GM12892 (cell line): ENCODE measurements around the gene EFCAB12.

ENCODE experiments used
- POLR2A ChIP-seq: IDR thresholded peaks from 2 replicates; pipeline ENCODE4 v1.6.1; 2011; ENCODE audit warnings: low read depth, low read length, control low read depth
- POLR2AphosphoS5 ChIP-seq: IDR thresholded peaks from 2 replicates; pipeline ENCODE4 v1.6.1; 2011; ENCODE audit warnings: low read depth, low read length, control low read depth

- no peak for TF ChIP-seq POLR2A
- no peak for TF ChIP-seq POLR2AphosphoS5
Measured at GRCh38 chr3:129404130-129404529, 24.3 kb downstream of the EFCAB12 start.
